SK-N-SH (cell line): Measurements from ENCODE around the gene ZNF219. TPM values are rescaled to one million over a fixed set of nuclear protein-coding genes. Genes with fewer than 3 reads are reported as not detected.

Experiments
- CTCF ChIA-PET: fragments of 300-600, 350-600 bp; formaldehyde crosslinking; extraction: SDS; loops from one replicate; lab custom pipeline; 2021; lab: Yijun Ruan, JAX
- POLR2A ChIA-PET: fragments of 350-600 bp; sonication (Branson Sonifier 250); formaldehyde crosslinking; extraction: SDS; loops from one replicate; lab custom pipeline; 2020; ENCODE audit warnings: antibody characterized with exemption, inconsistent platforms; lab: Yijun Ruan, JAX
- DNase-seq: peaks from one replicate; pipeline ENCODE4 v3.0.0; 2012
- H2AFZ ChIP-seq: fragments of 200-600 bp; sonication (generic); 2 replicates; pipeline ENCODE4 v1.8.1; 2016; ENCODE audit warnings: antibody characterized with exemption, mild to moderate bottlenecking, low read depth
- H3F3A ChIP-seq: fragments of 200-600 bp; sonication (generic); replicated peaks from 2 replicates; pipeline ENCODE3; 2016; ENCODE audit warnings: antibody characterized with exemption, mild to moderate bottlenecking; ENCODE audit not compliant: insufficient read depth
- H3K27ac ChIP-seq, 2 experiments: fragments of 200-500 bp in 1 of 2; fragments of 200-600 bp in 1 of 2; sonication (Bioruptor generic) in 1 of 2; sonication (generic), shearing (Covaris generic) in 1 of 2; 2 replicates each; pipeline versions ENCODE4 v1.5.1 to v1.6.1; 2014 to 2016; ENCODE audit warnings: low read depth in 2 of 2, inconsistent platforms in 1 of 2, low read length in 1 of 2, mild to moderate bottlenecking in 1 of 2, mixed read lengths in 1 of 2
- H3K27me3 ChIP-seq: fragments of 200-600 bp; sonication (generic), shearing (Covaris generic); 2 replicates; pipeline ENCODE4 v1.6.1; 2016; ENCODE audit warnings: mixed run types; ENCODE audit not compliant: insufficient read depth
- H3K36me3 ChIP-seq, 2 experiments: fragments of 200-500 bp in 1 of 2; fragments of 200-600 bp in 1 of 2; sonication (Bioruptor generic) in 1 of 2; sonication (generic) in 1 of 2; replicated peaks in 1 of 2; 2 replicates each; pipeline versions ENCODE3 to v1.5.1; 2014 to 2016; ENCODE audit warnings: low read length in 1 of 2, mild to moderate bottlenecking in 1 of 2; ENCODE audit not compliant: insufficient read depth in 2 of 2, control insufficient read depth in 1 of 2
- H3K4me1 ChIP-seq, 2 experiments: fragments of 200-500 bp in 1 of 2; fragments of 200-600 bp in 1 of 2; sonication (Bioruptor generic) in 1 of 2; sonication (generic), shearing (Covaris generic) in 1 of 2; 2 replicates each; pipeline versions ENCODE4 v1.5.1 to v1.6.1; 2014 to 2016; ENCODE audit warnings: low read depth in 1 of 2, low read length in 1 of 2, mixed run types in 1 of 2; ENCODE audit not compliant: insufficient read depth in 2 of 2, control insufficient read depth in 1 of 2
- H3K4me2 ChIP-seq: fragments of 200-600 bp; sonication (generic), shearing (Covaris generic); 2 replicates; pipeline ENCODE4 v1.6.1; 2017; ENCODE audit warnings: mixed run types
- H3K4me3 ChIP-seq, 2 experiments: fragments of 200-500 bp in 1 of 2; fragments of 200-600 bp in 1 of 2; sonication (Bioruptor generic) in 1 of 2; sonication (generic), shearing (Covaris generic) in 1 of 2; 2 replicates each; pipeline versions ENCODE4 v1.5.1 to v1.8.1; 2014 to 2016; ENCODE audit warnings: low read depth in 2 of 2, inconsistent platforms in 1 of 2, low read length in 1 of 2, mild to moderate bottlenecking in 1 of 2, mixed read lengths in 1 of 2, moderate library complexity in 1 of 2
- H3K79me2 ChIP-seq: fragments of 200-600 bp; sonication (generic); 2 replicates; pipeline ENCODE4 v1.8.1; 2017; ENCODE audit warnings: mild to moderate bottlenecking; ENCODE audit not compliant: insufficient read depth
- H3K9ac ChIP-seq: fragments of 200-600 bp; sonication (generic); 2 replicates; pipeline ENCODE4 v1.6.1; 2017; ENCODE audit warnings: mixed run types
- H3K9me2 ChIP-seq: fragments of 200-600 bp; sonication (generic); 2 replicates; pipeline ENCODE4 v1.6.1; 2017; ENCODE audit warnings: mixed run types
- H3K9me3 ChIP-seq: fragments of 200-600 bp; sonication (generic); 2 replicates; pipeline ENCODE4 v1.6.1; 2017; ENCODE audit warnings: mixed run types, mild to moderate bottlenecking, moderate library complexity
- H4K20me1 ChIP-seq: fragments of 200-600 bp; sonication (generic); 2 replicates; pipeline ENCODE4 v1.6.1; 2017; ENCODE audit warnings: mild to moderate bottlenecking, mixed run types; ENCODE audit not compliant: insufficient read depth
- CHD2 ChIP-seq: fragments of 150-350 bp; IDR thresholded peaks from 2 replicates; pipeline ENCODE4 v1.6.1; 2018; ENCODE audit warnings: low read length; ENCODE audit not compliant: partially characterized antibody
- ELF1 ChIP-seq: IDR thresholded peaks from 2 replicates; pipeline ENCODE4 v1.4.0; 2012
- EP300 ChIP-seq, 2 experiments: IDR thresholded peaks; 2 replicates each; pipeline versions ENCODE4 v1.4.0 to v1.6.1; 2012; ENCODE audit warnings: borderline replicate concordance in 1 of 2, low read depth in 1 of 2, low read length in 1 of 2
- EZH2phosphoT487 ChIP-seq: fragments of 200-600 bp; sonication (generic); IDR thresholded peaks from 2 replicates; pipeline ENCODE4 v1.6.1; 2017; ENCODE audit warnings: low read depth, mixed run types, mild to moderate bottlenecking, antibody characterized with exemption, moderate library complexity, borderline replicate concordance
- FOSL2 ChIP-seq: IDR thresholded peaks from 2 replicates; pipeline ENCODE4 v1.4.0; 2012; ENCODE audit warnings: low read depth, mild to moderate bottlenecking, moderate library complexity, borderline replicate concordance
- FOXM1 ChIP-seq: IDR thresholded peaks from 2 replicates; pipeline ENCODE4 v1.4.0; 2012; ENCODE audit warnings: low read depth, mild to moderate bottlenecking
- GABPA ChIP-seq: IDR thresholded peaks from 2 replicates; pipeline ENCODE4 v1.4.0; 2012; ENCODE audit warnings: low read depth, mild to moderate bottlenecking
- GATA2 ChIP-seq: sonication (generic); formaldehyde crosslinking; IDR thresholded peaks from 2 replicates; pipeline ENCODE4 v1.5.0; 2020; ENCODE audit warnings: mild to moderate bottlenecking, missing genetic modification reagents
- JUND ChIP-seq: IDR thresholded peaks from 2 replicates; pipeline ENCODE4 v1.4.0; 2012
- MEF2A ChIP-seq: IDR thresholded peaks from 2 replicates; pipeline ENCODE4 v1.4.0; 2012; ENCODE audit warnings: low read depth, borderline replicate concordance
- MXI1 ChIP-seq: IDR thresholded peaks from 2 replicates; pipeline ENCODE4 v1.6.1; 2012; ENCODE audit warnings: mild to moderate bottlenecking, low read depth, low read length, improper control_type of control experiment
- NFIC ChIP-seq: IDR thresholded peaks from 2 replicates; pipeline ENCODE4 v1.4.0; 2012; ENCODE audit warnings: borderline replicate concordance
- NRF1 ChIP-seq: IDR thresholded peaks from 2 replicates; pipeline ENCODE4 v1.6.1; 2012; ENCODE audit warnings: low read depth, mild to moderate bottlenecking, low read length
- POLR2AphosphoS5 ChIP-seq: IDR thresholded peaks from 2 replicates; pipeline ENCODE4 v1.6.1; 2012; ENCODE audit warnings: low read depth, low read length
- RAD21 ChIP-seq: IDR thresholded peaks from 2 replicates; pipeline ENCODE4 v1.6.1; 2012; ENCODE audit warnings: mild to moderate bottlenecking, low read length
- RCOR1 ChIP-seq: fragments of 150-350 bp; IDR thresholded peaks from 2 replicates; pipeline ENCODE4 v1.6.1; 2017; ENCODE audit warnings: antibody characterized with exemption, low read length
- RFX5 ChIP-seq: IDR thresholded peaks from 2 replicates; pipeline ENCODE4 v1.6.1; 2012; ENCODE audit warnings: mild to moderate bottlenecking, improper control_type of control experiment, low read length
- SIN3A ChIP-seq: IDR thresholded peaks from 2 replicates; pipeline ENCODE4 v1.6.1; 2012; ENCODE audit warnings: low read depth, mild to moderate bottlenecking, low read length, moderate library complexity, borderline replicate concordance
- SMC3 ChIP-seq: IDR thresholded peaks from 2 replicates; pipeline ENCODE4 v1.6.1; 2012; ENCODE audit warnings: low read depth, low read length, improper control_type of control experiment
- TCF12 ChIP-seq: IDR thresholded peaks from 2 replicates; pipeline ENCODE4 v1.4.0; 2012
- TEAD4 ChIP-seq: IDR thresholded peaks from 2 replicates; pipeline ENCODE4 v1.4.0; 2012; ENCODE audit warnings: mild to moderate bottlenecking, borderline replicate concordance; ENCODE audit not compliant: insufficient read depth
- YY1 ChIP-seq: IDR thresholded peaks from 2 replicates; pipeline ENCODE4 v1.4.0; 2012; ENCODE audit warnings: low read depth, mild to moderate bottlenecking
- WGBS: methylation state at CpG from one replicate; pipeline ENCODE4 v1.1.6; 2017; ENCODE audit warnings: low lambda C conversion rate; 5-methylcytosine and 5-hydroxymethylcytosine counted together
- polyA plus RNA-seq, 3 experiments: library from polyadenylated mRNA; depleted of rRNA; stranded (reverse); fragments of >200 nt; gene quantifications; 2 replicates each; pipeline ENCODE4 v1.2.3, GENCODE V29; 2012
- TF ChIP-seq, protein P1 (sequence below): IDR thresholded peaks from 2 replicates; pipeline ENCODE4 v1.4.0; 2012; ENCODE audit warnings: low read depth
- TF ChIP-seq, protein P2 (sequence below): fragments of 150-350 bp; IDR thresholded peaks from 2 replicates; pipeline ENCODE4 v1.6.1; 2016; ENCODE audit warnings: mild to moderate bottlenecking, low read depth, low read length
- TF ChIP-seq, protein P3 (sequence below): IDR thresholded peaks from 2 replicates; pipeline ENCODE4 v1.6.1; 2012; ENCODE audit warnings: mild to moderate bottlenecking, low read depth, low read length, moderate library complexity
- TF ChIP-seq, protein P4 (sequence below): IDR thresholded peaks from 2 replicates; pipeline ENCODE4 v1.4.0; 2012; ENCODE audit warnings: low read depth, borderline replicate concordance
- TF ChIP-seq, protein P5 (sequence below): IDR thresholded peaks from 2 replicates; pipeline ENCODE4; 2012

ZNF219 gene
- polyA plus RNA-seq (2012; rRNA removed), result 22.1 and 24.1 TPM in 2 replicates
- polyA plus RNA-seq (2012; cell fraction: cytosol; rRNA removed), result 10.7 and 24.0 TPM in 2 replicates
- polyA plus RNA-seq (2012; cell fraction: nucleus; rRNA removed), result 58.1 and 70.5 TPM in 2 replicates

DNA sequence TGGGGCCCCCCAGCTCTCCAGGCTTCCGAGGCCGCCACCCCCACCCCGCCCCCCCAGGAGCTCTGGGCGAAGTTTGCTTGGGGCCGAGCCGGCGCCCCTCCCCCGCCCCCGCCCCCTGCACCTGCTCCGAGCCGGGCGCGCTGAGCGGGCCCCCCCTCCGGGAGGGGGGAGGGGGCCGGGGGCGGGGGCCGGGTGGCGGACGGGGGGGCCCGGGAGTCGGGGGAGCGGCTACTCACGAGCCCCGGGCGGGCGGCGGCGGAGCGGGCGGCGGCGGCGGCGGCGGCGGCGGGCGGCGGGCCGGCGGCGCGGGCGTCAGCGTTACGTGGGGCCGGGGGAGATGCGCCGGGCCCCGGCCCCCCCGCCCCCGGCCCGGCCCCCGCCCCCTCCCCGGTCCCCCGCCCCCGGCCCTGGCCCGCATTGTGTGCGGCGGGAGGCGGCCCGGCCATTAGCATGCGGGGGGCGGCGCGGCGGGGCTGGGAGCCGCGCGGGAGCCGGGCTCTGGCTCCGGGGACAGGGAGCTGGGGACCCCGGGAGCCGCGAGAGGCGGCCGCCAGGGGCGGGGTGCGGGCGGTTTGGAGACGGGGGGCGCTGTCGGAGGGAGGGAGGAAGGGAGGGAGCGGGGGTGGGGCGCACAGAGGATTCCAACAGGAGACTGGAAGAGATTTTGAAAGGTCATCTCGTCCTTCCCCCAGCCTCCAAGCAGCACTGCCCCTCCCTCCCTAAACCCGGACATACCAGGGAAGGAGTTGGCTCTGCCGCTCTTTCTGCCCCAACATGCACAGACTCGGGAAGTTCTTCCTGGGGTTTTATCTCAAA lies at the start of gene ZNF219:
Gene ZNF219, minus strand, starts transcription at position 580 of the 816 bp plus-strand sequence. CDS start 5,064 bp downstream, outside the sequence.
- H4K20me1 ChIP-seq, result peaks cover 12% of the 10 kb centered on the region; the same call in 1 of the 2 replicates
- peak within 1 kb of the TSS; percentile 68 for H3K9ac ChIP-seq
- H2AFZ ChIP-seq, result peak within 1 kb of the TSS; percentile 89
- H3F3A ChIP-seq, result peaks cover 38% of the 10 kb centered on the region
- no peaks in the 10 kb centered on the region for H3K27me3 ChIP-seq
- 2% methylated on average over 22 of the region's 90 CpGs for WGBS
- H3K9me3 ChIP-seq, result no peaks in the 10 kb centered on the region
- DNase-seq, result peak; percentile 89
- H3K4me2 ChIP-seq, result peak within 1 kb of the TSS; percentile 75
- POLR2A ChIA-PET, result interaction anchor here (1.0 to 3.9 kb wide), 4 partner anchors 9 to 97 kb away, joined by 3 to 19 read pairs (median 4); partner anchors contain the start of gene ARHGEF40
- peak within 1 kb of the TSS; percentile 44 to 94; a peak in 3 of 4 replicates for H3K27ac ChIP-seq
- H3K4me3 ChIP-seq, result peak within 1 kb of the TSS; percentile 68 to 76
- H3K36me3 ChIP-seq, result peaks cover 0 to 3% of the 10 kb centered on the region in 2 experiments
- peaks cover 36 to 37% of the 10 kb centered on the region in 2 experiments for H3K4me1 ChIP-seq
- CTCF ChIA-PET, result interaction anchor here (1.1 to 20.5 kb wide), 7 partner anchors 8 to 82 kb away, joined by 3 to 555 read pairs (median 68); partner anchors contain the start of genes ARHGEF40, NDRG2 and TMEM253
- H3K79me2 ChIP-seq, result no peaks in the 10 kb centered on the region
- no peaks in the 10 kb centered on the region for H3K9me2 ChIP-seq
- TF ChIP-seq CHD2 (peak; percentile 36), SIN3A (no peak), SMC3 (no peak), YY1 (no peak; the same call in 1 of the 2 replicates), FOXM1 (no peak), NFIC (peak; percentile 24; the same call in 1 of the 2 replicates), ELF1 (peak; percentile 62; the same call in 1 of the 2 replicates), NRF1 (no peak), GABPA (peak; percentile 35; the same call in 1 of the 2 replicates), RAD21 (no peak), EZH2phosphoT487 (no peak), TCF12 (no peak; the same call in 1 of the 2 replicates), FOSL2 (no peak), MEF2A (no peak), GATA2 (CRISPR knock-in tag) (no peak), JUND (no peak), RFX5 (no peak), TEAD4 (no peak), EP300 (IDR thresholded peaks at IDR 0.05; ENCODE audit: borderline replicate concordance in 1 of 2, low read depth in 1 of 2, low read length in 1 of 2) (no peak; a peak in 1 of 4 replicates), MXI1 (0 out of 2 replicates have a peak, but pooled peaks have one; percentile 8), POLR2AphosphoS5 (peak; percentile 91), RCOR1 (no peak)
- TF ChIP-seq, protein P1, sequence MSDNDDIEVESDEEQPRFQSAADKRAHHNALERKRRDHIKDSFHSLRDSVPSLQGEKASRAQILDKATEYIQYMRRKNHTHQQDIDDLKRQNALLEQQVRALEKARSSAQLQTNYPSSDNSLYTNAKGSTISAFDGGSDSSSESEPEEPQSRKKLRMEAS, result 0 out of 2 replicates have a peak, but pooled peaks have one; percentile 24
- TF ChIP-seq, protein P2, sequence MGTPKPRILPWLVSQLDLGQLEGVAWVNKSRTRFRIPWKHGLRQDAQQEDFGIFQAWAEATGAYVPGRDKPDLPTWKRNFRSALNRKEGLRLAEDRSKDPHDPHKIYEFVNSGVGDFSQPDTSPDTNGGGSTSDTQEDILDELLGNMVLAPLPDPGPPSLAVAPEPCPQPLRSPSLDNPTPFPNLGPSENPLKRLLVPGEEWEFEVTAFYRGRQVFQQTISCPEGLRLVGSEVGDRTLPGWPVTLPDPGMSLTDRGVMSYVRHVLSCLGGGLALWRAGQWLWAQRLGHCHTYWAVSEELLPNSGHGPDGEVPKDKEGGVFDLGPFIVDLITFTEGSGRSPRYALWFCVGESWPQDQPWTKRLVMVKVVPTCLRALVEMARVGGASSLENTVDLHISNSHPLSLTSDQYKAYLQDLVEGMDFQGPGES, result no peak
- TF ChIP-seq, protein P3, sequence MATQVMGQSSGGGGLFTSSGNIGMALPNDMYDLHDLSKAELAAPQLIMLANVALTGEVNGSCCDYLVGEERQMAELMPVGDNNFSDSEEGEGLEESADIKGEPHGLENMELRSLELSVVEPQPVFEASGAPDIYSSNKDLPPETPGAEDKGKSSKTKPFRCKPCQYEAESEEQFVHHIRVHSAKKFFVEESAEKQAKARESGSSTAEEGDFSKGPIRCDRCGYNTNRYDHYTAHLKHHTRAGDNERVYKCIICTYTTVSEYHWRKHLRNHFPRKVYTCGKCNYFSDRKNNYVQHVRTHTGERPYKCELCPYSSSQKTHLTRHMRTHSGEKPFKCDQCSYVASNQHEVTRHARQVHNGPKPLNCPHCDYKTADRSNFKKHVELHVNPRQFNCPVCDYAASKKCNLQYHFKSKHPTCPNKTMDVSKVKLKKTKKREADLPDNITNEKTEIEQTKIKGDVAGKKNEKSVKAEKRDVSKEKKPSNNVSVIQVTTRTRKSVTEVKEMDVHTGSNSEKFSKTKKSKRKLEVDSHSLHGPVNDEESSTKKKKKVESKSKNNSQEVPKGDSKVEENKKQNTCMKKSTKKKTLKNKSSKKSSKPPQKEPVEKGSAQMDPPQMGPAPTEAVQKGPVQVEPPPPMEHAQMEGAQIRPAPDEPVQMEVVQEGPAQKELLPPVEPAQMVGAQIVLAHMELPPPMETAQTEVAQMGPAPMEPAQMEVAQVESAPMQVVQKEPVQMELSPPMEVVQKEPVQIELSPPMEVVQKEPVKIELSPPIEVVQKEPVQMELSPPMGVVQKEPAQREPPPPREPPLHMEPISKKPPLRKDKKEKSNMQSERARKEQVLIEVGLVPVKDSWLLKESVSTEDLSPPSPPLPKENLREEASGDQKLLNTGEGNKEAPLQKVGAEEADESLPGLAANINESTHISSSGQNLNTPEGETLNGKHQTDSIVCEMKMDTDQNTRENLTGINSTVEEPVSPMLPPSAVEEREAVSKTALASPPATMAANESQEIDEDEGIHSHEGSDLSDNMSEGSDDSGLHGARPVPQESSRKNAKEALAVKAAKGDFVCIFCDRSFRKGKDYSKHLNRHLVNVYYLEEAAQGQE, result no peak
- TF ChIP-seq, protein P4, sequence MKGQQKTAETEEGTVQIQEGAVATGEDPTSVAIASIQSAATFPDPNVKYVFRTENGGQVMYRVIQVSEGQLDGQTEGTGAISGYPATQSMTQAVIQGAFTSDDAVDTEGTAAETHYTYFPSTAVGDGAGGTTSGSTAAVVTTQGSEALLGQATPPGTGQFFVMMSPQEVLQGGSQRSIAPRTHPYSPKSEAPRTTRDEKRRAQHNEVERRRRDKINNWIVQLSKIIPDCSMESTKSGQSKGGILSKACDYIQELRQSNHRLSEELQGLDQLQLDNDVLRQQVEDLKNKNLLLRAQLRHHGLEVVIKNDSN, result no peak
- TF ChIP-seq, protein P5, sequence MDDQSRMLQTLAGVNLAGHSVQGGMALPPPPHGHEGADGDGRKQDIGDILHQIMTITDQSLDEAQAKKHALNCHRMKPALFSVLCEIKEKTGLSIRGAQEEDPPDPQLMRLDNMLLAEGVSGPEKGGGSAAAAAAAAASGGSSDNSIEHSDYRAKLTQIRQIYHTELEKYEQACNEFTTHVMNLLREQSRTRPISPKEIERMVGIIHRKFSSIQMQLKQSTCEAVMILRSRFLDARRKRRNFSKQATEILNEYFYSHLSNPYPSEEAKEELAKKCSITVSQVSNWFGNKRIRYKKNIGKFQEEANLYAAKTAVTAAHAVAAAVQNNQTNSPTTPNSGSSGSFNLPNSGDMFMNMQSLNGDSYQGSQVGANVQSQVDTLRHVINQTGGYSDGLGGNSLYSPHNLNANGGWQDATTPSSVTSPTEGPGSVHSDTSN, result no peak
